ENCODE data around the gene KCNK16. TPM values are rescaled to one million over a fixed set of nuclear protein-coding genes. Genes with fewer than 3 reads are reported as not detected.

KCNK16 gene
- total RNA-seq, 2 experiments from 2014 or later, result not detected

DNA sequence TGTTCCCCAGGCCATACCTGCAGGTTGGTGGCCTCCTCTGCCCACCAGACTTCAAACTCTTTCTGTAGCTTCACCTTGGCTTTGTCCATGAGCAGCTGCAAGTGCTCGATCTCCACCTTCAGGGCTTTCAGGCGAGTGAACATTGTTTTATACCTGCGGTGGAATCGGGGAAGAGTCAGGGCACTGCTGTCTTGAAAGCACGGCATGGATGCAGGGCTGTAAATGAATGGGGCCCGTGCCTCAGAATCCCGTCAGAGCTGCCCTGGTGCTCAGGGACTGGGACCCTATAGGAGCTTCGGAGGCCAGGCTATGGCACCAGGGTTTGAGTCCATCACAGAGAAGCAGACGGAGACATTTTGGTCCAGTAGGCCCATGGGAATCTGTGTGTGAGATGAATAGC lies 37.9 kb upstream of the KCNK16 start:
- Mint-ChIP-seq H3K9me3 (no peaks in the 10 kb centered on the region), H3K4me1 (ENCODE audit: low read depth) (peaks cover 3% of the 10 kb centered on the region), H3K27me3 (peaks cover 2% of the 10 kb centered on the region), H3K27ac (no peak overlapping the region), H3K36me3 (ENCODE audit: low read depth) (no peaks in the 10 kb centered on the region), H3K4me3 (no peak overlapping the region)
- intact Hi-C loops (cut with micrococcal nuclease), result no loop called here
- CTCF ChIA-PET, result no interaction called here
- ATAC-seq (no peak), DNase-seq (no peak)
- POLR2A ChIA-PET, result no interaction called here
- TF ChIP-seq, protein P1, sequence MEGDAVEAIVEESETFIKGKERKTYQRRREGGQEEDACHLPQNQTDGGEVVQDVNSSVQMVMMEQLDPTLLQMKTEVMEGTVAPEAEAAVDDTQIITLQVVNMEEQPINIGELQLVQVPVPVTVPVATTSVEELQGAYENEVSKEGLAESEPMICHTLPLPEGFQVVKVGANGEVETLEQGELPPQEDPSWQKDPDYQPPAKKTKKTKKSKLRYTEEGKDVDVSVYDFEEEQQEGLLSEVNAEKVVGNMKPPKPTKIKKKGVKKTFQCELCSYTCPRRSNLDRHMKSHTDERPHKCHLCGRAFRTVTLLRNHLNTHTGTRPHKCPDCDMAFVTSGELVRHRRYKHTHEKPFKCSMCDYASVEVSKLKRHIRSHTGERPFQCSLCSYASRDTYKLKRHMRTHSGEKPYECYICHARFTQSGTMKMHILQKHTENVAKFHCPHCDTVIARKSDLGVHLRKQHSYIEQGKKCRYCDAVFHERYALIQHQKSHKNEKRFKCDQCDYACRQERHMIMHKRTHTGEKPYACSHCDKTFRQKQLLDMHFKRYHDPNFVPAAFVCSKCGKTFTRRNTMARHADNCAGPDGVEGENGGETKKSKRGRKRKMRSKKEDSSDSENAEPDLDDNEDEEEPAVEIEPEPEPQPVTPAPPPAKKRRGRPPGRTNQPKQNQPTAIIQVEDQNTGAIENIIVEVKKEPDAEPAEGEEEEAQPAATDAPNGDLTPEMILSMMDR (IDR thresholded peaks at IDR 0.05), result no peak

DNA sequence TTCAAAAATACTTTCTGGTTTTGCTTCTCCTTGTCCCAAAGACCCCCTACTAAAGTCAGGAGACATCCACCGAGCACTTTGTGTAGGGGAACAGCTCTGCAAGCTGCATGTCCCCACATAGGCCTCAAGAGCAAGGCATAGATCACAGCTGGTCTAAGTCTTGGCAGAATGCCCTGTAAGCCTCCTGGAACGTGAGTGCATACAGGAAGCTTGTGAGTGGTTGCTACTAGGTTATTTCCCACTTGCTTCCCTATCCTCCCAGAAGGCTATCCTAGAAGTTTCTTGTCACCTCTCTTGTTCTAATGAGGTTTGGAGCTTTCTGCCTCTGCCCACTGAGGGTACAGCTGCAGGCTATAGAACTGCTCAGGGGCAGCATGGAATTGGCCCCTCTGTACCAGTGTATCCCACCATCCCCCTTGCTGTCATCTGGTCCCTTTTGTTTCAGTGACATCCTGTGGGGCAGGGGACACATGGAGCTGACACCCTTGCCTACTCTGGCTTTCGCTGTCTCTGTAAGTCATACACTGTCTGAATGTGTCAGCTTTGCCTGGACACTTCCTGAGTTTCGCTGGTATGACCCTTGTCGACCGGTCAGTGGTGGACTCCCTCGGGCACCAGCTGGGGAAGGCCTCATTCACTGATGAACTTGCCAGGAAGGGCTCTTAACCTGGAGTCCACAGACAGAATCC lies 35.6 kb upstream of the KCNK16 start:
- no peak for DNase-seq
- intact Hi-C loops (cut with micrococcal nuclease), result no loop called here
- POLR2A ChIA-PET, result no interaction called here
- Mint-ChIP-seq H3K4me1 (ENCODE audit: low read depth) (peaks cover 3% of the 10 kb centered on the region), H3K36me3 (ENCODE audit: low read depth) (no peaks in the 10 kb centered on the region), H3K4me3 (no peak overlapping the region), H3K27ac (no peak overlapping the region), H3K27me3 (peaks cover 2% of the 10 kb centered on the region), H3K9me3 (no peaks in the 10 kb centered on the region)
- TF ChIP-seq, protein P1 (IDR thresholded peaks at IDR 0.05), result no peak
- no peak for ATAC-seq
- CTCF ChIA-PET, result interaction anchor here (1.0 to 1.7 kb wide), 2 partner anchors 8 to 9 kb away, joined by 3 to 7 read pairs; no protein-coding TSS in a partner anchor

DNA sequence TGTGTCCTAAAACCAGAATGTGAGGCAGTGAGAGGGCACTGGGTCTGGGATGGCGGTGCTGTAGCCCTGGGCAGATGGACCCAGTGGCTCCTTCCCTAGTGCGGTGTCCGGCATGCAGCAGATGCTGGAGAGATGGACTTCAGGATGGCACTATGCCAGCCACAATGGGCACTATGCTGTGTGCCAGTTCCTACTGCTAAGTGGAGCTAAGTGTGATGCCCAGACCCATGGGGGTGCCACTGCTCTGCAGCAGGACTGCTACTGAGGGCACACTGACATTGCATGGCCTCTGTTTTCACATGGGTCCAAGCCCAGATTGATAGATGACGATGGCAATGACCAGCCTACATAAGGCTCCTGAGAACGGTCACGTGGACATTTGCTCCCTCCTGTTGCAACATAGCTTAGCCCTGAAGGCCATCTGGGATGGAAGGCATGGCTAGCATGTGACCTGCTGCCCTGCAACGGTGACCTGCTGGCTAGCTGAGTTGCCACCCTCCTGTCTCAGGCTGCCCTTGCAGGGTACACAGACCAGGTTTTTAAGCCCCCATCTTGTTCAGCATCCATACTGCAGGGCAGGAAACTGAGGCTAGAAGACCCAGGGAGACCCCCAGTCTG lies 31.3 kb upstream of the KCNK16 start:
- TF ChIP-seq, protein P1 (IDR thresholded peaks at IDR 0.05), result no peak
- Mint-ChIP-seq H3K27ac (no peak overlapping the region), H3K36me3 (ENCODE audit: low read depth) (no peaks in the 10 kb centered on the region), H3K9me3 (no peaks in the 10 kb centered on the region), H3K4me1 (ENCODE audit: low read depth) (no peaks in the 10 kb centered on the region), H3K27me3 (no peaks in the 10 kb centered on the region), H3K4me3 (no peak overlapping the region)
- no peak for DNase-seq
- ATAC-seq, result no peak
- intact Hi-C loops (cut with micrococcal nuclease), result no loop called here
- ChIA-PET POLR2A (no interaction called here), CTCF (interaction anchor here (1.4 kb wide), 1 partner anchor 8 kb away, joined by 9 read pairs; no protein-coding TSS in a partner anchor)

DNA sequence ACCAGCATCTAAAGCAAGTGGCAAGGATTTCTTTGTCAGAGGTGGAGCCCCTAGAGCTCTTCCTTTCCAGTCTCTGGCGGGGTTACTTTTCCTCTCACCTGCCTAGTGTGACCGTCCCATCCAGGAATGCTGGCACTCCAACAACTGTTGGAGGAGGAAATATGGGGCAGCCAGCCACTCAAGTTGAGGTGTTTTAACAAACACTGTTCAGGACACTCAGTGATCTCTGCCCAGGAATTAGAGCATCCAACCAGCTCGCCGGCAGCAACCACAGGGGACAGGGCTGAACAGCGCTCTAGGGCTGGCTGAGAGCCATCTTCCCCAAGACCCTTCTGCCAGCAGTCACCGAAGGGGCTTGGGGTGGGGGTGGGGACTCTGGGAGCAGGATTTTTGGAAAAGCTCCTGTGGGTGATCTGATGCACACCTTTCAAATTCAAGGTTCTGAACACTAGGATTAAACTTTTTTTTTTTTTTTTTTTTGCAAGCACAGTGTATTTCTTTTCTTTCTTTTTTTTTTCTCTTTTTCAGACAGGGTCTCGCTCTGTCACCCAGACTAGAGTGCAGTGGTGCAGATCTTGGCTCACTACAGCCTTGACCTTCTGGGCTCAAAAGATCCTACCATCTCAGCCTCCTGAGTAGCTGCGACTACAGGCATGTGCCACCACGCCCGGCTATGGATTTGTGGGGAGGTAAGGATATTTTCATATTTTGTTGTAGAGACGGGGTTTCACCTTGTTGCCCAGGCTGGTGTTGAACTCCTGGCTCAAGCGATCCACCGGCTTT lies 28.4 kb upstream of the KCNK16 start:
- ATAC-seq (no peak), DNase-seq (no peak)
- H3K27me3 Mint-ChIP-seq, result no peaks in the 10 kb centered on the region
- TF ChIP-seq, protein P1 (IDR thresholded peaks at IDR 0.05), result no peak
- H3K27ac Mint-ChIP-seq, result no peak overlapping the region
- ChIA-PET CTCF (interaction anchor here (1.6 kb wide), 1 partner anchor 11 kb away, joined by 5 read pairs; no protein-coding TSS in a partner anchor), POLR2A (no interaction called here)
- H3K4me1 Mint-ChIP-seq (ENCODE audit: low read depth), result no peaks in the 10 kb centered on the region
- H3K9me3 Mint-ChIP-seq, result no peaks in the 10 kb centered on the region
- intact Hi-C loops (cut with micrococcal nuclease), result no loop called here
- H3K36me3 Mint-ChIP-seq (ENCODE audit: low read depth), result no peaks in the 10 kb centered on the region
- H3K4me3 Mint-ChIP-seq, result no peak overlapping the region
